ENCODE data around the gene TK2.
A peak's percentile ranks its signal among the peaks of the same experiment; 100 is the strongest.
"Not testable (repeated sequence)": the region's sequence is repeated elsewhere in the genome, so short reads cannot be mapped to it uniquely, and the experiment has no call there.

TK2 gene

DNA sequence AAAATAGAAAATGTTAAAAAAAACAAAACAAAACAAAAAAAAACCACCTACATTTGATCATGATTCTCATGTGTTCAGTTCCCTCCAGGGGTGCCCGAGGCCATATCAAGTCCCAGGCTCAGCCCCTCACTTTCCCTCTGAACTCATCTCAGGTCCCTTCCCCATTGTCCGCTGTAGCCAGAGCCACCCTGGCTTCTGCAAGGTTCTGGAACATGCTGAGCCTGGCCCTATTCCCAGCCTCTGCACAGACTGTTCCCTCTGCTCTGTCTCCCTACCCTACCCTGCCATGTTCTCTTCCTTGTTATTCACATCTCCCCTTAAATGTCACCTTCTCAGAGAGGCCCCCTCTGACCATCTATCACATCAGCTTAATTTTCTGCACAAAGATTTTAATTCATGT is 46.9 kb downstream of the TK2 start:
- no peak for DNase-seq (ENCODE audit: low spot score)

DNA sequence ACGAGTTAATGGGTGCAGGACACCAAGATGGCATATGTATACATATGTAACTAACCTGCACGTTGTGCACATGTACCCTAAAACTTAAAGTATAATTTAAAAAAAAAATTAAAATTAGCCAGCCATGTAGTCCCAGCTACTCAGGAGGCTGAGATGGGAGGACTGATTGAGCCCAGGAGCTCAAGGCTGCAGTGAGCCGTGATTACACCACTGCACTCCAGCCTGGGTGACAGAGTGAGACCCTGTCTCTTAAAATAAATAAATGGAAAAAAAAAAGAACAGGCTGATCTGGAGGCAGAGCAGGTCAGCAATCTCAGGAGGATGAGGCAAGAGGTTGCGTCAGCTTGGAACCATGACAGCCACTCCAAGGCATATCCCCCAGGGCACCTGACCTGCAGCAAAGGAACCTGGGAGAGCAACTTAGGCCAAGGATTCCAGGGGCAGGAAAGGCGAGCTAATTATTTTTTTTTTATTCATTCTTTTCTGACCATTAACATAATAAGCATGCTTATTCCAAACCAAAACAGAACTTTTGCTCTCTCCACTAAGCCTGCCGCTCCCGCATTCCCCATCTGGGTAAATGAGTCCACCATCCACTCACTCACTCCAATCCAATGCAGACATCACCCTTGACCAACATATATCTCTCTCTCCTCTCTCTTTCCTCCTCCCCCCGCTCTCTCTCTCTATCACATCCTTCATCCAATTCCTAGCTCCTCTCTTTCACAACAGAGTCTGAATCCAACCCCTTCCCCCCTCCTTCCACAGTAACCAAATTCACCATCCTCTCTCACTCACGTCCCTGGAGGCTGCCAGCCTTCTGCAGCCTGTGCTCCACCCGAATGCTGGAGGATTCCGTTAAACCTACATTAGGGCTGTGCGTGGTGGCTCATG is 47.7 kb downstream of the TK2 start:
- DNase-seq (ENCODE audit: low spot score): no peak

DNA sequence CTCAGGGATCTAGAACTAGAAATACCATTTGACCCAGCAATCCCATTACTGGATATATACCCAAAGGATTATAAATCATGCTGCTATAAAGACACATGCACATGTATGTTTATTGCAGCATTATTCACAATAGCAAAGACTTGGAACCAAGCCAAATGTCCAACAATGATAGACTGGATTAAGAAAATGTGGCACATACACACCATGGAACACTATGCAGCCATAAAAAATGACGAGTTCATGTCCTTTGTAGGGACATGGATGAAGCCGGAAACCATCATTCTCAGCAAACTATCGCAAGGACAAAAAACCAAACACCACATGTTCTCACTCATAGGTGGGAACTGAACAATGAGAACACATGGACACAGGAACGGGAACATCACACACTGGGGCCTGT is 48.4 kb downstream of the TK2 start:
- not testable (repeated sequence) for DNase-seq (ENCODE audit: low spot score)

DNA sequence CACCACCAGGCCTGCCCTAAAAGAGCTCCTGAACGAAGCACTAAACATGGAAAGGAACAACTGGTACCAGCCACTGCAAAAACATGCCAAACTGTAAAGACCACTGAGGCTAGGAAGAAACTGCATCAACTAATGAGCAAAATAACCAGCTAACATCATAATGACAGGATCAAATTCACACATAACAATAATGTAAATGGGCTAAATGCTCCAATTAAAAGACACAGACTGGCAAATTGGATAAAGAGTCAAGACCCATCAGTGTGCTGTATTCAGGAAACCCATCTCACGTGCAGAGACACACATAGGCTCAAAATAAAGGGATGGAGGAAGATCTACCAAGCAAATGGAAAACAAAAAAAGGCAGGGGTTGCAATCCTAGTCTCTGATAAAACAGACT is 52.0 kb downstream of the TK2 start:
- DNase-seq (ENCODE audit: low spot score): not testable (repeated sequence)

DNA sequence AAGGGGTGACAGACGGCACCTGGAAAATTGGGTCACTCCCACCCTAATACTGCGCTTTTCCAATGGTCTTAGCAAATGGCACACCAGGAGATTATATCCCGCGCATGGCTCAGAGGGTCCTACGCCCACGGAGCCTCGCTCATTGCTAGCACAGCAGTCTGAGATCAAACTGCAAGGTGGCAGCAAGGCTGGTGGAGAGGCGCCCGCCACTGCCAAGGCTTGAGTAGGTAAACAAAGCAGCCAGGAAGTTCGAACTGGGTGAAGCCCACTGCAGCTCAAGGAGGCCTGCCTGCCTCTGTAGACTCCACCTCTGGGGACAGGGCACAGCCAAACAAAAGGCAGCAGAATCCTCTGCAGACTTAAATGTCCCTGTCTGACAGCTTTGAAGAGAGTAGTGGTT is 53.7 kb downstream of the TK2 start:
- DNase-seq (ENCODE audit: low spot score): not testable (repeated sequence)

DNA sequence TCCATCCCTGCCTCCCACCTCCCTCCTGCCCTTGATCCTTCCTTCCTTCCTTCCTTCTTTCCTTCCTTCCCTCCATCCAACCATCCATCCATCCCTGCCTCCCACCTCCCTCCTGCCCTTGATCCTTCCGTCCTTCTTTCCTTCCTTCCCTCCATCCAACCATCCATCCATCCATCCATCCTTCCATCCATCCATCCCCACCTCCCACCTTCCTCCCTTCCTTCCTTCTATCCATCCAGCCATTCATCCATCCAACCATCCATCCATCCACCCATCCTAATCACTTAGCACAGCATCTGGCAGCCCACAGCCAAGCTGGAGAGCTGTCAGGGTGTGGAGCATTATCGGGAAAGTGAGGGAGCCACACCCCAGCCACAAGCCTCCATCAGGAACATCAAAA is 54.5 kb downstream of the TK2 start:
- DNase-seq (ENCODE audit: low spot score): no peak

DNA sequence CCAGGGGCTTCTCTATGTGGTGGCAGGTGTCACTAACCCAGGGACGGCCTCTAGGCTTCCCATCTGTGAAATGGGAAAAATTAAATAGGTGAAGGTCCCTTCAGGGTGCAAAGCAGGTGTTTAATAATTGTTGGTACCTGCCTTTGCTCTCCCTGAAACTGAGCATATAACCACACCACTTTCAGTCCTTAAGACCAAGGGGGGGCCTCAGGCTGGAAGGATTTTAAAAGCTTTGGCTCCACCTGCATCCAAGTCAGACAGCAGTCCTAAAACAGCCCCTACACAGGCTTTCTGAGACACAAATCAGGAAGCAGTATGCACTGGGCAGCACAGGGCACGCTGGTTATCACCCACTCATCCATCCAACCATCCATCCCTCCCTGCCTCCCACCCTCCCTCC is 55.0 kb downstream of the TK2 start:
- DNase-seq (ENCODE audit: low spot score): no peak

DNA sequence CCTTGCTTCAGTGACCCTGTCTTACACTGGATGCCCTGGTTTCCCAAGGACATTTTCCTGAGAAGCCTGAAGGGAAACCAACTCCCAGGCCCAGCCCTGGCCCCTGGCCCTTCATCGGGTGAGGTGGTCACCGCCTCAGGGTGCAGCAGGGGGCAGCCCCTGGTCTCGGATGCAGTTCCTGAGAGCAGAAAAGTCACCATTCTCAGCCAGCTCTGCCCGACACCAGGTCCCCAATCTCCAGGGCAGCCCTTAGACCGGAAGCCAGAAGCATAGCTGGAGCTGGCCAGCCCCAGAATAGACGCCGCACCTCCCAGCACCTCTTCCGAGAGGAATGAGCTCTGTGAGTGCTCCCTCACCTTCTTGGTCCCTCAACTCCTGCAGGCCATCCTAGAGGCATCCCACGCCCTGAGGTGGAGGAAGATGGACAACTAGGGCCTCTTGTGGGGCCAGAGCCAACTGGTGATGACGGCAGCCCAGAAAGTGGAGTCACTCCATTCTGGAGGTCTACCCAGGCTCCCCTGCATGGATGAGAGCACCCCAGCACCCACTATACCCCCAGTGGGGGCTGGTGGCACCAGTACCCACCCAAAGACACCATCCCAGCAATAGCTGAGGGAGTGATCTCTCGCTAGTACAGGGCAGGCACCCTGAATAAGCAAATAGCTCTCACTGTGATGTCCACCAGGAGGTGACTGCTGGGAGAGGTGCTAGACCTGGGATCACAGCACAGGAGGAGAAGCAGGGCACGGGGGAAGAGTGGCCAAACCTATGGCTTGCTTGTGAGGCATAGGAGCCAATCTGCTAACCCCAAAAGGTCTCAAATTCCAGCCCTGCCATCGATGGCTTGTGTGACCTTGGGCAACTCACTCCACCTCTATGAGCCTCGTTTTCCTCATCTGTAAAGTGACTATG is 56.2 kb downstream of the TK2 start:
- DNase-seq (ENCODE audit: low spot score): no peak

DNA sequence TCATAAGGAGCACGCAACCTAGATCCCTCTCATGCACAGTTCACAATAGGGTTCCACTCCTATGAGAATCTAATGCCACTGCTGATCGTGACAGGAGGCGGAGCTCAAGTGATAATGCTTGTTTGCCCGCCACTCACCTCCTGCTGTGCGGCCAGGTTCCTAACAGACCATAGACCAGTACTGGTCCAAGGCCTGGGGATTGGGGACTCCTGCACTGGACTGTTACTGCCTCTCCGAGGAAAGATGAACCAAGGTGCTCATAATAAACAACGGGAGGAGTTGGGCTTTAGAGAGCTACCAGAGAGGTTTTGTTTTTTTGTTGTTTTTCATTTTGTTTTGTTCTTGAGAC is 58.2 kb downstream of the TK2 start:
- no peak for DNase-seq (ENCODE audit: low spot score)

DNA sequence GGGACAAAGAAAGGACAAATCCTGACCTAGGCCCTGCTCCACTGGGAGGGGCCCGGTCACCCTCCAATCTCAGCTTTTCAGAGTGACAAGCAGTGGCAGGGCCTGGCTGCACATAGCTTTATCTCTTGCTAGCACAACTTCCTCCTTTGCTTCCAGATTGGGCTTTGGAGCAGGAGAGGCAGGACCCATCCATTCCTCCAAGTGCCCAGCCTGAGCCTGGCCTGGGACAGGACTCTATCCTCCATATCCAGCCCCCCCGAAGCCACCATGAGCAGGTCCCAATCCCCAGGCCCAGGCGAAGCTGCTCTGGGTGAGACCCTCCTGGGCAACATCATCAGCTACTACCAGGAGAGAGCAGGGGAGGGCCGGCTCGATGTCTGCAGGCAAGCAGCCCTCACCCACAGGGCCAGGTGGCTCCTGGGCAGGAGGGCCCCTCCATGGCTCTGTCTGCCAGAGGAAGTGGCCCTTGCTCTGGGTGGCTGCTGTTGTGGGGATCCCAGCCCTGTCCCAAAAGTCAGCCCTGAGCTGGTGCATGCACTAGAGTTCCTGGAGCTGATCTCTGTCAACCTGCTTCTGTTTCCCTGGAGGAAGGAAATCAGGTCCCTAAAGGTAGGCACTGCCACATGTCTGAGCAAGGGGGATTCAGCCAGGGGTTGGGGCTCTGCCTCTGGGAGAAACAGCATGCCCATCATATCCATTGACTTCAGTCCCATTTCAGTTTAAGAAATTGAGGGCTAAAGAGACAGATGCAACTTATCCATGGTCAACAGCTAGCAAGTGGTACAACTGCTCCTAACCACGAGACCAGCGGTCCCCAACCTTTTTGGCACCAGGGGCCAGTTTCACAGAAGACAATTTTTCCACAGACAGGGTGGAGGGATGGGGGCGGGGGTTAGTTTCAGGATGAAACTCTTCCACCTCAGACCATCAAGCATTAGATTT is 58.9 kb downstream of the TK2 start:
- DNase-seq (ENCODE audit: low spot score): no peak

DNA sequence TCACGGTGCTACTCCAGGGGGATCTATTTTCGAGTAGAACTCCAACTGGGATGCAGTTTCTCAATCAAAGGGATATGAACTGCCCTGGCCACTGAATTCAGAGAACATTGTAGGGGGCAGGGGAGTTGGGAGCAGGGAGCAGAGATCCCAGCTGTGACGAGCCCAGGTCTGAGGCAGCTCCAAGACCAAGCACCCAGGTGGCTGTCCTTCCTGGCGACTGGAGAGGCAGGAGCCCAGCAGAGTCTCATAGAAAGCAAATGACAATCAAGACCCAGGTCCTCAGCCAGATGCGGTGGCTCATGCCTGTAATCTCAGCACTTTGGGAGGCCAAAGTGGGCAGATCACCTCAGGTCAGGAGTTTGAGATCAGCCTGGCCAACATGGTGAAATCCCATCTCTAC is 60.1 kb downstream of the TK2 start:
- DNase-seq (ENCODE audit: low spot score): no peak

DNA sequence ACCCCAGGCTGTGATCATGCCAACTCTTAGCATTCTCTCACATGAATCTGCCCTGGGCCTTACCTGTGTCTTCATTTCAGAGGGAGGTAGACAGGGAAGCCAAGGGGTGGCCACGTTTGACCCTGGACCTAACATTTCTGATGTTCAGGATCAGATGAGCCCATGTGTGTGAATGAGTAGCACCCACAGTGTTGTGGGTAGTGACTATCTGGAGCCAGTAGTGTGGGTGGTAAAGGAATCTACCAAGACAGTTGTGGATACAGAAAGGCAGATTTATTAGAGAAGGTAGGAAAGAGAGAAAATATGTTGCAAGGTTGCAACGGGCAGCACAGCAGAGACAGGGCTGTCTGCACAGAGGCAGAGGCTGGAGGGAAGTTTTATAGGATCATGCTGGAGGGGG is 60.5 kb downstream of the TK2 start:
- no peak for DNase-seq (ENCODE audit: low spot score)

DNA sequence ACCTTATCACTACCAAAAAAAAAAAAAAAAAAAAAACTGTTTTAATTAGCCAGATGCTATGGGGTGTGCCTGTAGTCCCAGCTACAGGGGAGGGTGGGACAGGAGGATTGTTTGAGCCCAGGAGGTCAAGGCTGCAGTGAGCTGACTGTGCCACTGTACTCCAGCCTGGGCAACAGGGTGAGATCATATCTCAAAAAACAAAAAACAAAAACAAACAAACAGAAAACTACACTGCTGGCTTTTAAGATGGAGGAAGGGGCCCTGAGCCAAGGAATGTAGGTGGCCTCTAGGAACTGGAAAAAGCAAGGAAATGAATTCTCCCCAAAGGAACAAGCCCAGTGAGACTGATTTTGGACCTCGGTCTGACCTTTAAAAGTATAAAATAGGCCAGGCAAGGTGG is 61.4 kb downstream of the TK2 start:
- no peak for DNase-seq (ENCODE audit: low spot score)

DNA sequence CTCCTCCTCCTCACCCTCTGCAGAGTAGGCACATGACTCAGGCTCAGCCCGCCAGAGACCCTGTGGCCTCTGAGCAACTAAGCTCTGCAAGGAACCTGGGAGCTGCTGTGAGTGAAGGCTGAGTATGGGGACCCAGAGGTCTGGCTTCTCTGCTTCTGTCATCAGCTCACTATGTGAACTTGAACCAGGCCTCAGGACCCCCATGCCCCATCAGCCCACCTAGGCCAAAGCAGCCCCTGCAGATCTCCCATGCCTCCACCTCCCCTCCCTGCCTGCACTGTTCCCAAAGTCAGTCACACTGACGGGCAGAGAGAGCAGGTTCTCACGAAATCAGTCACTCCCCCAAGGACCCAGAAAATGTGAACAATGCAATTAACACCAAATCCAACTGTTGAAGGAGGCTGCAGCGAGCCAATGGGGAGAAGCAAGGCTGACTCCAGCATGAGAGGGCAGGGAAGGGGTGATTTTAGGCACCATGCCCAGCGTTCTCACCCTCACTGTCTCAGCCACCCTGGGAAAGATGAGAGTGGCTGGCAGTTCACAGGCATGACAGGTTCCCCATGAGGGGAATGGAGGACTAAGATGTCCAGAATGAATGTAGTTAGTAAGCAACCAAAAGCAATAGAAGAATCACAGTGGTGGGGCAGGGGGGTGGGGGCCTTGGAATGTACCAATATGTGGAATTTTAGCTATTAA is 62.2 kb downstream of the TK2 start:
- no peak for DNase-seq (ENCODE audit: low spot score)

DNA sequence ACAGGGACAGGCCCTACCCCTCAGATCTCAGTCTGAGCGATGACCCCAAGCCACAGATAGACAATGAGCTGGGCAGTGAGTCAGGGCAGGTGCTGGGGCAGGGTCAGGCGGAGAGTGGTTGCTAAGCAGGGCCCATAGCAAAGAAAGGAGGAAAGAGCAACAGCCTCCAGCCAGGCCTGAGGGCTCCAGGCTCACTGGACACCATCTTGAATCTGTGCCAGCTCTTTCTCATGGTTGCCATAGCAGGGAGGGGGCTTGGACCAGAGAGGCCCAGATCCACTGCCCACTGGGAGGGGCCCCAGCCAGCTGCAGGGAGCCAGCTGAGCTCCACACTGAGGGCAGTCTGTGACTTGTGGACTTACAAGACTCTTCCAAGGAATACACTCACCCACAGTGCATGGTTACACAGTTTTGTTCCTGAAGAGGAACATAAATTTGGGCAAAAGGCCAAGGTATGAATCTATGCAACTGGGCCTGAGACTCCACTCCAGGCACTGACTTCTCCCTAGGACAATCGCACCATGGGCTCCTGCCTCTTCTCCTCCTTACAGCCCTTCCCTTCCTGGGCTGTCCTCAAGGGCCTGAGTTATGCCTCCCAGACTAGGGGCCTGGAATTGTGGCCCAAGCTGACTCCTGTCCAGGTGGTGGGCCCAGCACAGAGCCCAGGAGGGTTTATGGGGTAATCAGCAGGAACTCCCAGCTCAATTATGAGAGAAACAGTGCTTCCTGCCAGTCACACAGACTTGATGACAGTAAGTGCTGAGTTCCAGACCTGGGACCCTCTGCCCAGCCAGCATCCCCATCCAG is 62.9 kb downstream of the TK2 start:
- DNase-seq (ENCODE audit: low spot score): no peak

DNA sequence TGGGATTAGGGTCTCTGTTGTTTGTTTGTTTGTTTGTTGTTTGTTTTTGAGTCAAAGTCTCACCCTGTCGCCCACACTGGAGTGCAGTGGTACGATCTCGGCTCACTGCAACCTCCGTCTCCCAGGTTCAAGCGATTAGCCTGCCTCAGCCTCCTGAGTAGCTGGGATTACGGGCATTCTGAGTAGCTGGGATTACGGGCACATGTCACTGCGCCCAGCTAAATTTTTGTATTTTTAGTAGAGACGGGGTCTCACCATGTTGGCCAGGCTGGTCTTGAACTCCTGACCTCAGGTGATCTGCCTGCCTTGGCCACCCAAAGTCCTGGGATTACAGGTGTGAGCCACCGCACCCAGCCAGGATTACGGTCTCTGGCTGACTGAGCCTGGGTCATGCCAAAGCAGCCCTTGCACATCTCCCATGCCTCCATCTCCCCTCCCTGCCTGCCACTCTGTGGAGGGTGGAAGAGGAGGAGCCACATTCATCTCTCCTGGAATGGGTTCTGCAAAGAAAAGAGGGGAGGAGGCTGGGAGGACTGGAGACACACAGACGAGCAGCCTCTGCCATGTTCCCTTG is 63.6 kb downstream of the TK2 start:
- DNase-seq (ENCODE audit: low spot score): no peak

DNA sequence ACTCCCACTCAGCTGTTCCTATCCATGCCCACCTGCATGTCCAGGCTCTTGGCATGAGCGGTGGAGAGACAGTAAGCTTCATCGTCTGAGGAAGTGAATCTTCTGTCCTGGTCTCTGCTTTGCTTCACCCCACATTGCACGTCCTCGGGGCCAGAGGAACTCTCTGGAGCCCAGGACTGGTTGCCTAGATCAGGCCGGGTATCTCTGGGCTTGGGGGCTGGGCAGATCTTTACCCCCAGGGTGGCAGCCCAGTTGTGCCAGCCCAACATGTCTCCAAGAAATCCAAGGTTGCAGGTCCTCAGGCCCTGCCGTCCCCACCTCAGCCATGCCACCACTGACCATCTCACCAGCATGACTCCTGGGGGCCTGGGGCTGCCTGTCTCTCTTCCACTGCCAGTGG is 64.5 kb downstream of the TK2 start:
- no peak for DNase-seq (ENCODE audit: low spot score)

DNA sequence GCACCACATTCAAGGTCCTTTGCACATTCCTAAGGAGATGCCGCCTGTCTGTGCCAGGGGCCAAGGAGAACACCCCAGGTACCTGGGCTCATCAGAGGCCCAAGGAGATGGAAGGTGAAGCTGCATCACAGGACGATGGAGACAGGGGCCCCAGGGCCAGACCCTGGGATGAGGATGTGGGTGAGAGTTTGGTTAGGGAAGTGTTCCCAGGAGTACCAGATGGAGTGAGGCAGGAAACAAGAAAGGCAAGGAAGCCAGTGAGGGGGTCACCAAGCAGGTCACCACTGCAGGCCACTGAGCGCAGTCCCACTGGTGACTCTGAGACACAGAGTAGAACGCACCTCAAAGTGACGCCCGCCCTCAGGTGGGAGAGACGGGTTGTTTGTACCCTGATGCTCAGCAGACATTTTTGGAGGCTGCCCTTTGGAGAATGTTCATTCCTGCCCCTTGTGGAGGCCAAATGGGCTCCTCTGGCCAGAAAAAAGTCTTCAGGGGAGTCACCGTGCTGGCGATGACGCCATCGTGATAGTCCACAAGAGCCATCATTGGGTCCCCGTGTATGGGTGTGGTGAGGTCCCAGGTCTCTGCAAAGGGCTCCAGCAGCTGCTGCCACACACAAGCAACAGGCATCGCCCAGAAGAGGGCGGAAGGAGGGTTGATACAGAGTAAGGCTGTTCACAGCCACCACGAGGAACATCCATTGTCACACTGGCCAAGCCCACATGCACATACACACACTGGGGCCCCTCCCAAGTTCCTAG is 65.3 kb downstream of the TK2 start:
- DNase-seq (ENCODE audit: low spot score): no peak

DNA sequence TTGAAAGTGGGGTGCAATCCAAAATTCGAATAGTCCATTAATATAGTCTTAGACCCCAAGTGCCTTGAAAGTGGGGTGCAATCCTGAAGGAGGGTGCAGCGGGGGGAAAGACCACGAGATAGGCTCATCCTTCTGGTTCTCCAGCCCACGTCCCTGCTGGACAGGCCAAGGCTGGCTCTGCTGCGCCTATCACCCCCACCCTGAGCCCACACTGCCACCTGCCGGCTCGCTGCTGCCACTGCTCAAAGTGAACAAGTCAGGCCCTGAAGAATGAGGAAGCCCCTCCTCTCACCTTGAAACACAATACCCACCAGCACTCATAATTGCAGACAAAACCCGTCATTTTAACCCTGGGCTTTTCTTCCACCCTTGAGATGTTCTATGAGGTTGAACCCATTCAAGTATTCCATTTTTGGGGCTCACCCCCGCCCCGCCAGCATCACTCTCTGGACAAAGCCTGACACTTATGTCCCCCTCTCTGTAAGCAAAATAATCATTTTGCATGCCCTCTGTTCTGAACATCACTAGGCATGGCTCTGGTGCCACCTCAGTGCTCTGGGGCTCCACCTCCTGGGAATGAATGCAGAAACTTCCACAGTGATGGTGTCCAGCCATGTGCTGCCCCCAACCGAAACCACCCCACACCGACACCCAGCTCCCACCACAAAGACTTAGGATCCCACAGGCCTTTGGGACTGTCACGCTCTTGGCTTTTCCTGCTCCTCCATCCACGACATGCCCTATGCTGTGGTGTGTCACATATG is 66.1 kb downstream of the TK2 start:
- DNase-seq (ENCODE audit: low spot score): peak; percentile 71
